B cell (primary cell): ENCODE data around the gene UTS2R. TPM values are rescaled to one million over a fixed set of nuclear protein-coding genes. Genes with fewer than 3 reads are reported as not detected.

Experiments used
- ATAC-seq: fragments of 200-7000 bp; cut with Tn5 transposase; one replicate; pipeline ENCODE4 v1.10.0; 2021; ENCODE audit warnings: low read depth, mild to moderate bottlenecking, moderate number of reproducible peaks, moderate library complexity
- CTCF ChIA-PET: fragments of 350-600 bp; sonication (Branson Sonifier 250); formaldehyde crosslinking; loops from one replicate; lab custom pipeline; 2021; ENCODE audit warnings: antibody characterized with exemption, inconsistent platforms; lab: Charles Lee
- POLR2A ChIA-PET: fragments of 350-600 bp; sonication (Branson Sonifier 250); formaldehyde crosslinking; loops from one replicate; lab custom pipeline; 2021; ENCODE audit warnings: antibody characterized with exemption; lab: Charles Lee
- DNase-seq: peaks from one replicate; pipeline ENCODE4 v3.0.0; 2013
- H2AFZ ChIP-seq: 2 replicates; pipeline ENCODE4 v1.6.1; 2012; ENCODE audit warnings: mild to moderate bottlenecking, low read depth, low read length; ENCODE audit not compliant: insufficient read depth, poor library complexity, severe bottlenecking
- H3K27ac ChIP-seq, 2 donors: 1 replicate in 1 of 2; 2 replicates in 1 of 2; pipeline ENCODE4 v1.5.1; 2012 to 2013; ENCODE audit warnings: low read length in 2 of 2, mild to moderate bottlenecking in 2 of 2, moderate library complexity in 1 of 2
- H3K27me3 ChIP-seq, 4 experiments: fragments of 200-600 bp in 1 of 4; sonication (generic) in 1 of 4; replicated peaks in 1 of 4; 1 replicate in 2 of 4; 2 replicates in 2 of 4; pipeline versions ENCODE4 v1.6.1 to v1.7.0; 2013 to 2016; ENCODE audit warnings: low read length in 3 of 4, mild to moderate bottlenecking in 2 of 4, mixed read lengths in 1 of 4, moderate library complexity in 1 of 4; ENCODE audit not compliant: insufficient read depth in 4 of 4, control insufficient read depth in 3 of 4; ENCODE audit errors: control extremely low read depth in 1 of 4
- H3K36me3 ChIP-seq, 2 experiments: replicated peaks in 1 of 2; 1 replicate in 1 of 2; 2 replicates in 1 of 2; pipeline versions ENCODE4 v1.6.1 to v1.7.1; 2013; ENCODE audit warnings: low read length in 1 of 2; ENCODE audit not compliant: insufficient read depth in 2 of 2, control insufficient read depth in 1 of 2; ENCODE audit errors: control extremely low read depth in 1 of 2, extremely low read depth in 1 of 2
- H3K4me1 ChIP-seq, 2 donors: fragments of 200-600 bp in 1 of 2; sonication (generic) in 1 of 2; 1 replicate in 1 of 2; 2 replicates in 1 of 2; pipeline versions ENCODE4 v1.5.1 to v1.6.1; 2013 to 2017; ENCODE audit warnings: low read length in 2 of 2; ENCODE audit not compliant: control insufficient read depth in 2 of 2, insufficient read depth in 2 of 2
- H3K4me2 ChIP-seq: replicated peaks from 2 replicates; pipeline ENCODE3; 2012; ENCODE audit warnings: mild to moderate bottlenecking, low read depth, low read length; ENCODE audit not compliant: poor library complexity, severe bottlenecking
- H3K4me3 ChIP-seq, 5 experiments: fragments of 200-600 bp in 1 of 5; sonication (generic) in 1 of 5; 1 replicate in 3 of 5; 2 replicates in 2 of 5; pipeline versions ENCODE4 v1.5.1 to v1.7.0; 2011 to 2016; ENCODE audit warnings: low read length in 4 of 5, mild to moderate bottlenecking in 4 of 5, low read depth in 2 of 5, control low read depth in 1 of 5, moderate library complexity in 1 of 5; ENCODE audit not compliant: insufficient read depth in 1 of 5; ENCODE audit errors: control extremely low read depth in 1 of 5, extremely low read depth in 1 of 5
- H3K79me2 ChIP-seq: fragments of 200-600 bp; sonication (generic); one replicate; pipeline ENCODE4 v1.6.0; 2016; ENCODE audit warnings: low read length; ENCODE audit not compliant: control insufficient read depth, insufficient read depth
- H3K9ac ChIP-seq: fragments of 200-600 bp; sonication (generic); 2 replicates; pipeline ENCODE4 v1.6.1; 2017; ENCODE audit warnings: mild to moderate bottlenecking, low read length, moderate library complexity
- H3K9me3 ChIP-seq, 3 donors: one replicate each; pipeline versions ENCODE4 v1.6.1 to v1.7.1; 2013; ENCODE audit warnings: low read length in 2 of 3; ENCODE audit not compliant: control insufficient read depth in 2 of 3, insufficient read depth in 1 of 3; ENCODE audit errors: control extremely low read depth in 1 of 3
- H4K20me1 ChIP-seq: 2 replicates; pipeline ENCODE4 v1.6.0; 2012; ENCODE audit warnings: mild to moderate bottlenecking, low read length; ENCODE audit not compliant: insufficient read depth, control insufficient read depth, poor library complexity, severe bottlenecking
- H3K27ac Mint-ChIP-seq: one replicate; pipeline ENCODE4 v1.8.0; 2021; ENCODE audit warnings: mixed read lengths
- H3K27me3 Mint-ChIP-seq: one replicate; pipeline ENCODE4 v1.8.0; 2021; ENCODE audit warnings: mixed read lengths
- H3K4me1 Mint-ChIP-seq: one replicate; pipeline ENCODE4 v1.8.0; 2021; ENCODE audit warnings: mixed read lengths
- H3K4me3 Mint-ChIP-seq: one replicate; pipeline ENCODE4 v1.8.0; 2021; ENCODE audit warnings: mixed read lengths
- H3K9me3 Mint-ChIP-seq: one replicate; pipeline ENCODE4 v1.8.0; 2022; ENCODE audit warnings: mixed read lengths; ENCODE audit not compliant: insufficient read depth
- CTCF ChIP-seq: fragments of 200-600 bp; IDR thresholded peaks from one replicate; pipeline ENCODE4 v1.8.0; 2022; ENCODE audit warnings: antibody characterized with exemption, mild to moderate bottlenecking
- EZH2 ChIP-seq: IDR thresholded peaks from 2 replicates; pipeline ENCODE4 v1.6.1; 2012; ENCODE audit warnings: borderline replicate concordance, low read depth, mild to moderate bottlenecking, moderate library complexity, low read length; ENCODE audit not compliant: insufficient read depth, poor library complexity, severe bottlenecking
- WGBS: methylation state at CpG from one replicate; pipeline ENCODE4 v1.1.5; 2013; ENCODE audit warnings: missing lambda C conversion rate; ENCODE audit not compliant: insufficient coverage; 5-methylcytosine and 5-hydroxymethylcytosine counted together
- intact Hi-C: fragments of 100-400 bp; cut with micrococcal nuclease; formaldehyde crosslinking; loops from one replicate; pipeline ENCODE4 v1.10.0; 2022
- polyA plus RNA-seq: library from polyadenylated mRNA; depleted of rRNA; stranded (reverse); fragments of >200 nt; gene quantifications from 2 replicates; pipeline ENCODE4 v1.2.3, GENCODE V29; 2012
- total RNA-seq, 2 donors: library from RNA; stranded (reverse); fragments of 120-200 nt in 1 of 2; gene quantifications; 1 replicate in 1 of 2; 2 replicates in 1 of 2; pipeline versions ENCODE4 v1.2.3 to v1.2.4, GENCODE V29; 2013 to 2022

UTS2R gene
- total and polyA plus RNA-seq, 2 donors (not counting 1 experiment from before 2014, with no cell fraction given), result 0.86 TPM; not detected in 1

GRCh38 chr17:82415786-82416185 is 44.2 kb downstream of the UTS2R start:
- Histone ChIP-seq H3K4me2 (no peak overlapping the region), H3K27me3 (no peaks in the 10 kb centered on the region), H2AFZ (no peak overlapping the region), H4K20me1 (peaks cover 57% of the 10 kb centered on the region), H3K4me3 (no peak overlapping the region), H3K27ac (no peak overlapping the region), H3K9me3 (no peaks in the 10 kb centered on the region), H3K4me1 (peaks cover 18 to 27% of the 10 kb centered on the region in 2 donors), H3K79me2 (peaks cover 53% of the 10 kb centered on the region), H3K36me3 (peaks cover 0 to 18% of the 10 kb centered on the region in 2 experiments), H3K9ac (no peak overlapping the region)
- Mint-ChIP-seq H3K9me3 (no peaks in the 10 kb centered on the region), H3K4me3 (no peak overlapping the region), H3K27me3 (no peaks in the 10 kb centered on the region), H3K4me1 (peaks cover 26% of the 10 kb centered on the region), H3K27ac (no peak overlapping the region)
- ChIA-PET CTCF (no interaction called here), POLR2A (interaction anchor here (1.1 kb wide), 1 partner anchor 184 kb away, joined by 3 read pairs; no protein-coding TSS in a partner anchor)
- WGBS, result 95% methylated on average over 6 of the region's 9 CpGs
- TF ChIP-seq EZH2 (no peak), CTCF (no peak)
- intact Hi-C loops, result loop anchor here (2.0 to 10.0 kb wide), 4 partner anchors 63 to 211 kb away; no protein-coding TSS in a partner anchor
- no peak for DNase-seq
- ATAC-seq, result no peak

DNA sequence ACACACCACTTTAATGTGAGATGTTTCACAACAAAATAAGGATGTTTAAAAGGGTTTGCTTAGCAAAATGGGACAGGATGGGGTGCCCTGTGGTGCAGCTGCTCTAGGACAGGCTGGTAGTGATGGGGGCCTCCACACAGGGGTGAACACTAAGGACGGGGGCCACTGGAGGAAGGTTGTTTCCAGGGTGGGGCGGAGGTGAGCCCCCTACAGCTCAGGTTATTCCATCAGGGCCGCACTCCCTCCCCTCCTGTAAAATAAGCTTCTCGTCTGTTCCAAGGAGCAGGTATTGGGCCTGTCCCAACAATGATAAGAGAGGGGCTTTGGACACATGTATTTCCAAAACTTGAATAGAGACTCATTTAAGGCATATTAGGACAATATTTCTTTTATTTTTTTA is 44.7 kb downstream of the UTS2R start:
- Histone ChIP-seq H3K9me3 (no peaks in the 10 kb centered on the region), H3K4me1 (peaks cover 18 to 27% of the 10 kb centered on the region in 2 donors), H3K36me3 (peaks cover 0 to 22% of the 10 kb centered on the region in 2 experiments), H3K27me3 (no peaks in the 10 kb centered on the region), H3K9ac (no peak overlapping the region), H3K4me3 (no peak overlapping the region), H3K4me2 (no peak overlapping the region), H2AFZ (no peak overlapping the region), H3K27ac (no peak overlapping the region), H3K79me2 (peaks cover 58% of the 10 kb centered on the region), H4K20me1 (peaks cover 56% of the 10 kb centered on the region)
- POLR2A ChIA-PET, result interaction anchor here (1.1 to 1.7 kb wide), 2 partner anchors 34 to 185 kb away, joined by 3 to 5 read pairs; no protein-coding TSS in a partner anchor
- ATAC-seq, result no peak
- intact Hi-C loops, result loop anchor here (5.0 to 10.0 kb wide), 3 partner anchors 121 to 211 kb away; no protein-coding TSS in a partner anchor
- CTCF ChIA-PET, result no interaction called here
- Mint-ChIP-seq H3K4me1 (peaks cover 26% of the 10 kb centered on the region), H3K9me3 (no peaks in the 10 kb centered on the region), H3K27ac (no peak overlapping the region), H3K27me3 (no peaks in the 10 kb centered on the region), H3K4me3 (no peak overlapping the region)
- WGBS, result no CpG with 5 or more reads among the region's 4 CpGs
- DNase-seq, result no peak
- TF ChIP-seq CTCF (no peak), EZH2 (no peak)
